HG03521 (cell line): ENCODE results near the gene RHOH.
"Not testable (repeated sequence)": the region's sequence is repeated elsewhere in the genome, so short reads cannot be mapped to it uniquely, and the experiment has no call there.

Experiments used
- ATAC-seq: cut with Tn5 transposase; IDR thresholded peaks from one replicate; pipeline ENCODE4 v1.9.1; 2021; ENCODE audit warnings: mild to moderate bottlenecking, moderate library complexity; ENCODE audit not compliant: unreplicated experiment

RHOH gene

DNA sequence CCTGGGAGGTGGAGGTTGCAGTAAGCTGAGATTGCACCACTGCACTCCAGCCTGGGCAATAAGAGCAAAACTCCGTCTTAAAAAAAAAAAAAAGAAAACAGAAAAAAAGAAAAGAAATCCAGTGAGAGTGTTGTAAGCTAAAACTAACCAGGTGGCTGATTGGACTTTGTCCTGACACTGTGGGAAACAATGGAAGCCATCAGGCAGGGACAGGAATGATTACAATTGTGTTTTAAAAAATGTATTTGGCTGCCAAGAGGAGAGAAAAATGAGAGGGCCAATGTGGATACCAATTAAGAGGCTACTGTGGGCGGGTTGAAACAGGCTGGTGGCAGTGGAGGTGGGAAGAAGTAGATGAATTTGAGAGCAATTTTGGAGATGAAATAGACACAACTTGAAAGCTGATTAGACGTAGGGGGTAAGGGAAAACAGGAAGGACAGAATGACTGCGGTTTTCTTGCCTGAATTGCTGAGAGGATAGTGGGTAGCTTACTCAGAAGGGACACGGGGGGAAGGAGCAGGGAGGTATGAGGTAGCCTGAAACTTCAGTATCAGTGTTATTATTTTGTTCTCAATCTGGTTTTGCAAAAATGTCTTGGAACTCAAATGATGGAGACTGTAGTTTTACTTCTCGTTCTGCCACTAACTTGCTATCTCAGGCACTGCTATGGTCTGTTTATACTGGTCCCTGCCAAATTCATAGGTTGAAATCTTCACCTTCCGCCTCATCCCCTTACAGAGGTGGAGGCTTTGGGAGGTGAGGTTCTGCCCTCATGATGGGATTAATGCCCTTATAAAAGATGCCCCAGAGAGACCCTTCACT, 92.7 kb downstream of the RHOH start:
- ATAC-seq = no peak

- not testable (repeated sequence) for ATAC-seq
Observed at GRCh38 chr4:40290611-40291186, 93.9 kb downstream of the RHOH start.

DNA sequence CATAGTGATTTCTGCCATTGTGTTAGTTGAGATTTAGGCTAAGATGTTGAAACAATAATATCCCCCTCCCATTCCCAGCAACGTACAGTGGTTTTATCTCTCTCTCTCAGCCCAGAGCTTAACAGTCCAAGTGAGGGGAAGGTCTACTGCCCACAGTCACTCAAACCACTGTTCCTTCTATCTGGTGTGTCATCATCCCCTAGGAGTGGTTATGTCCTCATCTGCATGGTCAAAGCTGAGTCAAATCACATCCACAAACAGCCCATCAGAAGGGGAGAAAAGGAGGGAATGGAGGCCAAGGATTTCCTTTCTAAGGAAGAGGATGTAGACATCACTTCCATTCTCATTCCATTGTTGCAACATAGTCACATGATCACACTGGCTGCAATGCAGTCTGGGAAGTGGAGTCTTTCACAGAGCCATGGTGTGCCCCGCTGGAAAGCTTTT, 95.5 kb downstream of the RHOH start:
- ATAC-seq = no peak

DNA sequence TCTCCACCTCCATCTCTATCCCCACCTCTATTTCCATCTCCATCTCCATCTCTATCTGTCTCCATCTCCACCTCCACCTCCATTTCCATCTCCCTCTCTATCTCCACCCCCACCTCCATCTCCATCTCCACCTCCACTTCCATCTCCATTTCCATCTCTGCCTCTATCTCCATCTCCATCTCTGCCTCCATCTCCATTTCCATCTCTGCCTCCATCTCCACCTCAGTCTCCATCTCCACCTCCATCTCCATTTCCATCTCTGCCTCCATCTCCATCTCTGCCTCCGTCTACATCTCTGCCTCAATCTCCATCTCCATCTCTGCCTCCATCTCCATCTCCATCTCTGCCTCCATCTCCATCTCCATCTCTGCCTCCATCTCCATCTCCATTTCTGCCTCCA, 97.5 kb downstream of the RHOH start:
- no peak for ATAC-seq

GRCh38 chr4:40295030-40295429, 98.2 kb downstream of the RHOH start:
- ATAC-seq = not testable (repeated sequence)

- ATAC-seq = no peak
Observed at GRCh38 chr4:40295572-40295971, 98.7 kb downstream of the RHOH start.
